OCI-LY1 (cell line): ENCODE results near the gene SPNS2.

Experiments
- H2AFZ ChIP-seq: fragments of 200-600 bp; sonication (generic), shearing (Covaris generic); 2 replicates; pipeline ENCODE4 v1.6.0; 2014; ENCODE audit warnings: antibody characterized with exemption, mild to moderate bottlenecking, low read length
- H3F3A ChIP-seq: fragments of 200-600 bp; sonication (generic), shearing (Covaris generic); 2 replicates; pipeline ENCODE4 v1.6.0; 2014; ENCODE audit warnings: mild to moderate bottlenecking, antibody characterized with exemption, low read length, moderate library complexity; ENCODE audit not compliant: insufficient read depth
- H3K27ac ChIP-seq: fragments of 200-600 bp; sonication (generic); 2 replicates; pipeline ENCODE4 v1.5.1; 2014; ENCODE audit warnings: low read length, mixed run types, mild to moderate bottlenecking, low read depth; ENCODE audit not compliant: poor library complexity, severe bottlenecking
- H3K27me3 ChIP-seq: fragments of 200-600 bp; sonication (generic); 2 replicates; pipeline ENCODE4 v1.6.0; 2014; ENCODE audit warnings: antibody characterized with exemption, mild to moderate bottlenecking, low read length, moderate library complexity; ENCODE audit not compliant: insufficient read depth
- H3K36me3 ChIP-seq: fragments of 200-600 bp; sonication (generic); 2 replicates; pipeline ENCODE4 v1.6.1; 2014; ENCODE audit warnings: mild to moderate bottlenecking, antibody characterized with exemption, low read length, moderate library complexity, mixed read lengths; ENCODE audit not compliant: insufficient read depth
- H3K4me1 ChIP-seq: fragments of 200-600 bp; sonication (generic); 2 replicates; pipeline ENCODE4 v1.5.1; 2014; ENCODE audit warnings: mild to moderate bottlenecking, low read length, moderate library complexity; ENCODE audit not compliant: insufficient read depth, severe bottlenecking
- H3K4me2 ChIP-seq: fragments of 200-600 bp; sonication (generic), shearing (Covaris generic); 2 replicates; pipeline ENCODE4 v1.6.1; 2014; ENCODE audit warnings: low read length
- H3K4me3 ChIP-seq: fragments of 200-600 bp; sonication (generic); 2 replicates; pipeline ENCODE4 v1.5.1; 2014; ENCODE audit warnings: low read length, low read depth, mild to moderate bottlenecking, mixed read lengths; ENCODE audit not compliant: poor library complexity, severe bottlenecking
- H3K79me2 ChIP-seq: fragments of 200-600 bp; shearing (Covaris generic); 2 replicates; pipeline ENCODE4 v1.6.1; 2016; ENCODE audit warnings: mixed run types, low read length, mixed read lengths; ENCODE audit not compliant: insufficient read depth
- H3K9ac ChIP-seq: fragments of 200-600 bp; sonication (generic), shearing (Covaris generic); 2 replicates; pipeline ENCODE4 v1.6.1; 2014; ENCODE audit warnings: mild to moderate bottlenecking, low read length, mixed read lengths
- H3K9me2 ChIP-seq: fragments of 200-600 bp; sonication (generic), shearing (Covaris generic); 2 replicates; pipeline ENCODE4 v1.6.1; 2014; ENCODE audit warnings: low read depth, mild to moderate bottlenecking, low read length, mixed read lengths
- H3K9me3 ChIP-seq: fragments of 200-600 bp; shearing (Covaris generic); 2 replicates; pipeline ENCODE4 v1.6.1; 2014; ENCODE audit warnings: low read length, mixed read lengths
- H4K20me1 ChIP-seq: fragments of 200-600 bp; sonication (generic), shearing (Covaris generic); 2 replicates; pipeline ENCODE4 v1.6.0; 2016; ENCODE audit warnings: mild to moderate bottlenecking, low read length; ENCODE audit not compliant: insufficient read depth
- CTCF ChIP-seq: fragments of 200-600 bp; sonication (generic), shearing (Covaris generic); IDR thresholded peaks from 2 replicates; pipeline ENCODE4 v1.5.1; 2017; ENCODE audit warnings: mild to moderate bottlenecking, antibody characterized with exemption, low read length, moderate library complexity, mixed read lengths
- EZH2 ChIP-seq: fragments of 200-600 bp; sonication (generic), shearing (Covaris generic); IDR thresholded peaks from 2 replicates; pipeline ENCODE4 v1.8.0; 2017; ENCODE audit warnings: borderline replicate concordance, mixed run types, mild to moderate bottlenecking, antibody characterized with exemption, low read length, moderate library complexity, mixed read lengths

The SPNS2 gene

GRCh38 chr17:4487820-4488716, 10.6 kb upstream of the SPNS2 start:
- Histone ChIP-seq H3K9me2 (no peaks in the 10 kb centered on the region), H3K9me3 (no peaks in the 10 kb centered on the region), H3F3A (no peaks in the 10 kb centered on the region), H3K27me3 (no peaks in the 10 kb centered on the region), H2AFZ (no peak overlapping the region), H3K36me3 (no peaks in the 10 kb centered on the region), H3K27ac (no peak overlapping the region), H4K20me1 (no peaks in the 10 kb centered on the region), H3K4me3 (no peak overlapping the region), H3K9ac (no peak overlapping the region), H3K4me1 (no peaks in the 10 kb centered on the region), H3K4me2 (no peak overlapping the region), H3K79me2 (no peaks in the 10 kb centered on the region)
- TF ChIP-seq EZH2 (no peak), CTCF (no peak)

DNA sequence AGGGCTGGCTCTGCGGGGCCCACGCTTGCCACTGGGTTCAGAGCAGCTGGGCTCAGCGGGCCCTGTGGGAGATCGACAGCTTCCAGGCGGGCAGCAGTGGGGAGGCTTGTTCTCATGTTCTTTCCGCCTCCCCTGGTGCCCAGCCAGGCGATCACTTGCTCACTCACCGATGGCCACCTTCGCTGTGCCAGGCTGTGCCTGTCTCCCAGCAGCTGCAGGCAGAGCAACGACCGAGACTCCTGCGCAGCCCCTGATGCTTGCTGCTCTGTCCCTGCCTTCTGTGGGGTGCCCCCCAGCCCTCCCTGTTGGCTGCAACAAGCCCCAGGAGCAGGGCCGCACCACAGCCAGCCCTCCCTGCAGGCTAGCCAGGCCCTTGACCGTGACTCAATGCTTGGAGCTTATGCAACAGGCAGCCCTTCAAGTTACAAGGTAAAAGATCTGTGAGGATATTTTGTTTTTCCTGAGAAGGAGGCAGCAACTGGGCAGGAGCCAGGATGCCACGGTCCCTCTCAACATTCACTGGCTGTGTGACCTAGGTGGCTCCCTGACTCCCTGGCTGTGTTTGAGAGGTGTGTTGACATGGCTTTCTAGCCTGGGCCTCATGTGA, 9.6 kb upstream of the SPNS2 start:
- H3K79me2 ChIP-seq, result no peaks in the 10 kb centered on the region
- H3K27me3 ChIP-seq, result no peaks in the 10 kb centered on the region
- H3K4me1 ChIP-seq, result no peaks in the 10 kb centered on the region
- H3K9ac ChIP-seq, result no peak overlapping the region
- no peak for TF ChIP-seq CTCF
- TF ChIP-seq EZH2, result no peak
- H3K27ac ChIP-seq, result no peak overlapping the region
- no peaks in the 10 kb centered on the region for H3K9me2 ChIP-seq
- H2AFZ ChIP-seq, result no peak overlapping the region
- H3K4me3 ChIP-seq, result no peak overlapping the region
- no peaks in the 10 kb centered on the region for H3K36me3 ChIP-seq
- H3K4me2 ChIP-seq, result no peak overlapping the region
- H3K9me3 ChIP-seq, result no peaks in the 10 kb centered on the region
- no peaks in the 10 kb centered on the region for H3F3A ChIP-seq
- no peaks in the 10 kb centered on the region for H4K20me1 ChIP-seq

- no peaks in the 10 kb centered on the region for H3K4me1 ChIP-seq
- no peaks in the 10 kb centered on the region for H3K9me2 ChIP-seq
- TF ChIP-seq CTCF (no peak), EZH2 (no peak)
- no peak overlapping the region for H2AFZ ChIP-seq
- H3K79me2 ChIP-seq, result no peaks in the 10 kb centered on the region
- H3K4me2 ChIP-seq, result no peak overlapping the region
- H3K27me3 ChIP-seq, result no peaks in the 10 kb centered on the region
- no peak overlapping the region for H3K27ac ChIP-seq
- no peaks in the 10 kb centered on the region for H3K36me3 ChIP-seq
- no peak overlapping the region for H3K9ac ChIP-seq
- no peaks in the 10 kb centered on the region for H3F3A ChIP-seq
- no peak overlapping the region for H3K4me3 ChIP-seq
- H4K20me1 ChIP-seq, result no peaks in the 10 kb centered on the region
- no peaks in the 10 kb centered on the region for H3K9me3 ChIP-seq
These were observed 8.5 kb upstream of the SPNS2 start for GRCh38 chr17:4490109-4490591.
